MM.1S (cell line): ENCODE data around the gene TMEM245.
"Not testable (repeated sequence)": the region's sequence is repeated elsewhere in the genome, so short reads cannot be mapped to it uniquely, and the experiment has no call there.

ENCODE experiments used
- DNase-seq: peaks from one replicate; pipeline ENCODE4 v3.0.0-alpha.2; 2015
- H2AFZ ChIP-seq: fragments of 300-600 bp; sonication (generic); 2 replicates; pipeline ENCODE4 v1.6.0; 2016; ENCODE audit warnings: antibody characterized with exemption, low read length
- H3F3A ChIP-seq: fragments of 300-600 bp; sonication (generic); 2 replicates; pipeline ENCODE4 v1.6.1; 2016; ENCODE audit warnings: mild to moderate bottlenecking, antibody characterized with exemption, low read length, moderate library complexity, mixed read lengths; ENCODE audit not compliant: insufficient read depth
- H3K27ac ChIP-seq: fragments of 300-600 bp; sonication (generic); 2 replicates; pipeline ENCODE4 v1.5.1; 2016; ENCODE audit warnings: mild to moderate bottlenecking, low read length
- H3K27me3 ChIP-seq: fragments of 300-600 bp; sonication (generic); replicated peaks from 2 replicates; pipeline ENCODE4 v1.6.0; 2016; ENCODE audit warnings: low read length; ENCODE audit not compliant: insufficient read depth
- H3K36me3 ChIP-seq: fragments of 300-600 bp; sonication (generic); replicated peaks from 2 replicates; pipeline ENCODE4 v1.6.1; 2016; ENCODE audit warnings: mild to moderate bottlenecking, low read length, mixed read lengths; ENCODE audit not compliant: insufficient read depth
- H3K4me1 ChIP-seq: fragments of 300-600 bp; sonication (generic); 2 replicates; pipeline ENCODE4 v1.6.1; 2016; ENCODE audit warnings: low read length, mixed read lengths
- H3K4me2 ChIP-seq: fragments of 300-600 bp; sonication (generic); 2 replicates; pipeline ENCODE4 v1.6.0; 2016; ENCODE audit warnings: low read depth, low read length
- H3K4me3 ChIP-seq: fragments of 300-600 bp; sonication (generic); 2 replicates; pipeline ENCODE4 v1.5.1; 2016; ENCODE audit warnings: low read length, mixed read lengths
- H3K79me2 ChIP-seq: fragments of 300-600 bp; sonication (generic); 2 replicates; pipeline ENCODE4 v1.6.1; 2016; ENCODE audit warnings: mixed run types, low read length, mixed read lengths
- H3K9ac ChIP-seq: fragments of 300-600 bp; sonication (generic); 2 replicates; pipeline ENCODE4 v1.6.1; 2016; ENCODE audit warnings: low read length, mixed read lengths
- H3K9me2 ChIP-seq: fragments of 300-600 bp; sonication (generic); replicated peaks from 2 replicates; pipeline ENCODE4 v1.6.1; 2016; ENCODE audit warnings: mild to moderate bottlenecking, low read length, mixed read lengths; ENCODE audit not compliant: insufficient read depth
- H3K9me3 ChIP-seq: fragments of 300-600 bp; sonication (generic); replicated peaks from 2 replicates; pipeline ENCODE4 v1.6.1; 2016; ENCODE audit warnings: mild to moderate bottlenecking, low read length, mixed read lengths; ENCODE audit not compliant: insufficient read depth
- H4K20me1 ChIP-seq: fragments of 300-600 bp; sonication (generic); 2 replicates; pipeline ENCODE4 v1.6.1; 2016; ENCODE audit warnings: mild to moderate bottlenecking, low read length, moderate library complexity, mixed read lengths; ENCODE audit not compliant: insufficient read depth
- EZH2 ChIP-seq: fragments of 300-600 bp; sonication (generic); optimal IDR thresholded peaks from 2 replicates; pipeline ENCODE3; 2017; ENCODE audit warnings: low read depth, mild to moderate bottlenecking, antibody characterized with exemption, low read length, mixed read lengths
- EZH2phosphoT487 ChIP-seq: fragments of 300-600 bp; sonication (generic); IDR thresholded peaks from 2 replicates; pipeline ENCODE4 v1.6.1; 2018; ENCODE audit warnings: antibody characterized with exemption, low read length
- TF ChIP-seq, protein P1 (sequence below): fragments of 300-600 bp; sonication (generic); IDR thresholded peaks from 2 replicates; pipeline ENCODE4 v1.5.1; 2016; ENCODE audit warnings: antibody characterized with exemption, low read length, mixed read lengths

TMEM245 gene

DNA sequence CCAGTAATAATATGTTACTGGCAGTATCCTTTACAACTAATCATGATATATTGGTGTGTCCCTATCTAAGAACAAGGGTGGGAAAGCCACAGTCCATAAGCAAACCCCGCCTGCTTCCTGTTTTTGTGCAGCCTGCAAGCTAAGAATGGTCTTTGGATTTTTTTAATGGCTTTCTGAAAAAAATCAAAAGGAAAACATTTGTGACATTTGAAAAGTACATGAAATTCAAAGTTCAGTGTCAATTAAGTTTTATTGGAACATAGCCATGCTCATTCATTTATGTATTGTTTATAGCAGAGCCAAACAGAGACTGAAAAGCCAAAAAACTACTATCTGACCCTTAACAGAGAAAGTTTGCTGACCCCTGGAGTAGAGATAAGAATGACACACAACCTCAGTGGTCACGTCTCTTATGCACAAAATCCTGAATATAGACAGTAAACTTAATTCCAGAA lies 12.8 kb upstream of the TMEM245 start:
- no peak for TF ChIP-seq EZH2
- TF ChIP-seq EZH2phosphoT487, result no peak
- TF ChIP-seq, protein P1, sequence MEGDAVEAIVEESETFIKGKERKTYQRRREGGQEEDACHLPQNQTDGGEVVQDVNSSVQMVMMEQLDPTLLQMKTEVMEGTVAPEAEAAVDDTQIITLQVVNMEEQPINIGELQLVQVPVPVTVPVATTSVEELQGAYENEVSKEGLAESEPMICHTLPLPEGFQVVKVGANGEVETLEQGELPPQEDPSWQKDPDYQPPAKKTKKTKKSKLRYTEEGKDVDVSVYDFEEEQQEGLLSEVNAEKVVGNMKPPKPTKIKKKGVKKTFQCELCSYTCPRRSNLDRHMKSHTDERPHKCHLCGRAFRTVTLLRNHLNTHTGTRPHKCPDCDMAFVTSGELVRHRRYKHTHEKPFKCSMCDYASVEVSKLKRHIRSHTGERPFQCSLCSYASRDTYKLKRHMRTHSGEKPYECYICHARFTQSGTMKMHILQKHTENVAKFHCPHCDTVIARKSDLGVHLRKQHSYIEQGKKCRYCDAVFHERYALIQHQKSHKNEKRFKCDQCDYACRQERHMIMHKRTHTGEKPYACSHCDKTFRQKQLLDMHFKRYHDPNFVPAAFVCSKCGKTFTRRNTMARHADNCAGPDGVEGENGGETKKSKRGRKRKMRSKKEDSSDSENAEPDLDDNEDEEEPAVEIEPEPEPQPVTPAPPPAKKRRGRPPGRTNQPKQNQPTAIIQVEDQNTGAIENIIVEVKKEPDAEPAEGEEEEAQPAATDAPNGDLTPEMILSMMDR, result no peak
- Histone ChIP-seq H3K36me3 (no peaks in the 10 kb centered on the region), H4K20me1 (no peaks in the 10 kb centered on the region), H3K27me3 (no peaks in the 10 kb centered on the region), H3K79me2 (no peaks in the 10 kb centered on the region), H3K9me3 (no peaks in the 10 kb centered on the region), H3K4me3 (no peak overlapping the region), H3K9ac (no peak overlapping the region), H2AFZ (no peak overlapping the region), H3K4me2 (no peak overlapping the region), H3F3A (no peaks in the 10 kb centered on the region), H3K4me1 (no peaks in the 10 kb centered on the region), H3K9me2 (no peaks in the 10 kb centered on the region), H3K27ac (no peak overlapping the region)
- no peak for DNase-seq

DNA sequence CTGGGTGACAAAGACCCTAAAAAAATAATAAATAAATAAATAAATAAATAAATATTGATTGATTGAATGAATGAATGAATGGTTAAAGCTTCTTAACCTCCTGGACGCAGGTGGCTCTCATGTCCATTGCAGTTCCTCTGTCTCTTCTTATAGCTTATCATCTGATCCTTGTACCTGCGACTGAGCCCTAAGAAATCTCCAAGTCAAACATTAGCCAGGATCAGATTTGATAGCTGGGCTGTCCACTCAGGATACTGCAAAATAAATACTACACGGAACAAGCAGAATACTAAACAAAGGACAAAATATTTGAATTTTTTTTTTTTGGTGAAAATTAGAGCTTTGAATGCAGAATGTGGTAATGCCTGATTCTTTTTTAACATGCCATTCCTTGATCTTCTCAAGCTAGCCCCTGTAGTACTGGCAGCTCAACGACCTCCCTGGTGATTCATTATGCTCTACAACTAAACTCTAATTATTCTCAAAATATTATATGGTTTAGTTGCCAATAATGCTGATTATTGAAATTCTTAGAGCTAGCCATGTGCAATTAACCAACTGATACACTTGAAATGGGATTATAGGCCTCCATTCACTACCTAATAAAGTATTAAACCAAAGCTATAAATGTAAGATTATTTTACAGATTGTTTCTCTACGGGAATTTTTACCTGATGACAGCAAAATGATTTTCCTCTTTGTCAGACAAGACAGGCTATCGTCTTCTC lies 9.9 kb upstream of the TMEM245 start:
- H3K9me2 ChIP-seq, result no peaks in the 10 kb centered on the region
- no peaks in the 10 kb centered on the region for H3K79me2 ChIP-seq
- H3K9me3 ChIP-seq, result no peaks in the 10 kb centered on the region
- H3K27me3 ChIP-seq, result no peaks in the 10 kb centered on the region
- no peaks in the 10 kb centered on the region for H3F3A ChIP-seq
- H3K36me3 ChIP-seq, result no peaks in the 10 kb centered on the region
- no peak overlapping the region for H3K4me2 ChIP-seq
- no peak overlapping the region for H3K4me3 ChIP-seq
- H3K27ac ChIP-seq, result no peak overlapping the region
- TF ChIP-seq, protein P1, result no peak
- TF ChIP-seq EZH2 (no peak), EZH2phosphoT487 (no peak)
- no peak for DNase-seq
- H4K20me1 ChIP-seq, result no peaks in the 10 kb centered on the region
- H3K4me1 ChIP-seq, result no peaks in the 10 kb centered on the region
- no peak overlapping the region for H2AFZ ChIP-seq
- H3K9ac ChIP-seq, result no peak overlapping the region

DNA sequence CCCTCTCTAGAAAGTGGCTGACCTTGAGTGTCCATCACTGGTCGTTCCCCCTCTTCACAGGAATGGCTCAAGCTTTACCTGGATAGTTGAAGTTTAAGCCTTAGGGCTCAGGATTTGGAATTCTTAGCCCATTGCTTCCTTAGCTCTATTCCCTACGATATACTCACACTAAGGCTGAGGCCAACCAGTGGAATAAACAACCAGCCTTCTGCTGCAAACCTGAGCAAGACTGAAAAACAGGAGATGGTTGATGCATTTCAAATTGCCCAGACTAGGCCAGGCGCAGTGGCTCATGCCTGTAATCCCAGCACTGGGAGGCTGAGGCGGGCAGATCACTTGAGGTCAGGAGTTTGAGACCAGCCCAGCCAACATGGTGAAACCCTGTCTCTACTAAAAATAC lies 6.9 kb upstream of the TMEM245 start:
- not testable (repeated sequence) for H3K9me2 ChIP-seq, DNase-seq, H4K20me1 ChIP-seq, H3K9me3 ChIP-seq, H3K36me3 ChIP-seq, H3K27ac ChIP-seq, H3K9ac ChIP-seq, H2AFZ ChIP-seq, H3K27me3 ChIP-seq, H3K79me2 ChIP-seq, H3K4me2 ChIP-seq, H3K4me3 ChIP-seq
- Histone ChIP-seq H3F3A (peaks cover 13% of the 10 kb centered on the region; the same call in 1 of the 2 replicates), H3K4me1 (peaks cover 13% of the 10 kb centered on the region)

DNA sequence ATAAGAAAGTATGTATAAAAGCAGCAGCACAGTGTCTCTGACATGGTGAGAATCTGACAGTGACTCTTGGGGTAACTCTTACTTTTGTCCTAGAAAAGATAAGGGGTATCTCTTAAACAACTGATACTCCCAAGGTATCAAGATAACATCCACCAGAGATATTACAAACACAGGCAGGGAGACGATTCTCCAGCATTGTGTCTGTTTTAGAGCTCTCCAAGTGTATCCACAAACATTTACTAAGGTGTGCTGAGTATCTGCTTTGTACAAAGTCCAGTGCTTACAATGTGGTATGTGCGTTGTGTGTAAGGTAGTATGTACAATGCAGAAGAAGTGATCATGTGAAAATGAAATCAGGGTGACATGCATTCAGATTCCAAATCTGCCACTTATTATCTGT lies 4.4 kb upstream of the TMEM245 start:
- no peak for DNase-seq
- no peak overlapping the region for H3K9ac ChIP-seq
- no peaks in the 10 kb centered on the region for H3K9me2 ChIP-seq
- peaks cover 18% of the 10 kb centered on the region for H3K4me1 ChIP-seq
- no peaks in the 10 kb centered on the region for H3K9me3 ChIP-seq
- no peak overlapping the region for H3K27ac ChIP-seq
- no peak overlapping the region for H2AFZ ChIP-seq
- TF ChIP-seq, protein P1, result no peak
- TF ChIP-seq EZH2, result no peak
- no peak for TF ChIP-seq EZH2phosphoT487
- H3K27me3 ChIP-seq, result no peaks in the 10 kb centered on the region
- peaks cover 4% of the 10 kb centered on the region for H3K79me2 ChIP-seq
- peak overlapping the region; percentile 30; the same call in 1 of the 2 replicates for H3K4me2 ChIP-seq
- peaks cover 13% of the 10 kb centered on the region; the same call in 1 of the 2 replicates for H3F3A ChIP-seq
- H4K20me1 ChIP-seq, result no peaks in the 10 kb centered on the region
- no peaks in the 10 kb centered on the region for H3K36me3 ChIP-seq
- H3K4me3 ChIP-seq, result no peak overlapping the region
